Adipocyte (in vitro differentiated cells): ENCODE results near the gene RAPGEF5.

Source experiments
- DNase-seq: peaks from one replicate; pipeline ENCODE4 v3.0.0-alpha.2; 2015; ENCODE audit warnings: low read depth
- H3K27me3 ChIP-seq: replicated peaks from 2 replicates; pipeline ENCODE4 v1.7.0; 2013; ENCODE audit warnings: mild to moderate bottlenecking, low read length, moderate library complexity; ENCODE audit not compliant: control insufficient read depth, insufficient read depth
- H3K36me3 ChIP-seq: 2 replicates; pipeline ENCODE4 v1.7.0; 2013; ENCODE audit warnings: low read length, mild to moderate bottlenecking, moderate library complexity; ENCODE audit not compliant: control insufficient read depth, insufficient read depth, severe bottlenecking
- H3K4me1 ChIP-seq: 2 replicates; pipeline ENCODE4 v1.7.0; 2013; ENCODE audit warnings: mild to moderate bottlenecking, low read length, moderate library complexity; ENCODE audit not compliant: control insufficient read depth, insufficient read depth
- H3K4me3 ChIP-seq: 2 replicates; pipeline ENCODE4 v1.7.0; 2013; ENCODE audit warnings: mild to moderate bottlenecking, low read length, moderate library complexity
- H3K9ac ChIP-seq: 2 replicates; pipeline ENCODE4 v1.7.0; 2013; ENCODE audit warnings: mild to moderate bottlenecking, low read length, moderate library complexity
- H3K9me3 ChIP-seq: 2 replicates; pipeline ENCODE4 v1.7.0; 2013; ENCODE audit warnings: mild to moderate bottlenecking, low read length, moderate library complexity; ENCODE audit not compliant: control insufficient read depth

RAPGEF5 gene

GRCh38 chr7:22375359-22376048, 18.6 kb upstream of the RAPGEF5 start:
- H3K9me3 ChIP-seq, result no peaks in the 10 kb centered on the region

GRCh38 chr7:22373911-22374310, 17.0 kb upstream of the RAPGEF5 start:
- peaks cover 9% of the 10 kb centered on the region for H3K4me1 ChIP-seq
- DNase-seq, result no peak
- no peaks in the 10 kb centered on the region for H3K27me3 ChIP-seq

More at GRCh38 chr7:22375359-22376048, 18.6 kb upstream of the RAPGEF5 start:
- no peak overlapping the region for H3K4me3 ChIP-seq
- no peaks in the 10 kb centered on the region for H3K27me3 ChIP-seq
- H3K9ac ChIP-seq, result no peak overlapping the region
- DNase-seq, result peak; percentile 15
- H3K36me3 ChIP-seq, result no peaks in the 10 kb centered on the region
- H3K4me1 ChIP-seq, result peaks cover 9% of the 10 kb centered on the region

GRCh38 chr7:22373388-22373787, 16.4 kb upstream of the RAPGEF5 start:
- H3K9ac ChIP-seq, result no peak overlapping the region
- peaks cover 9% of the 10 kb centered on the region for H3K4me1 ChIP-seq
- H3K9me3 ChIP-seq, result no peaks in the 10 kb centered on the region
- no peak overlapping the region for H3K4me3 ChIP-seq
- no peak for DNase-seq
- H3K36me3 ChIP-seq, result no peaks in the 10 kb centered on the region
- no peaks in the 10 kb centered on the region for H3K27me3 ChIP-seq

More at GRCh38 chr7:22373911-22374310, 17.0 kb upstream of the RAPGEF5 start:
- Histone ChIP-seq H3K4me3 (no peak overlapping the region), H3K9me3 (no peaks in the 10 kb centered on the region), H3K36me3 (no peaks in the 10 kb centered on the region), H3K9ac (no peak overlapping the region)

- Histone ChIP-seq H3K27me3 (no peaks in the 10 kb centered on the region), H3K4me3 (no peak overlapping the region), H3K9me3 (no peaks in the 10 kb centered on the region), H3K36me3 (no peaks in the 10 kb centered on the region), H3K9ac (no peak overlapping the region), H3K4me1 (peaks cover 6% of the 10 kb centered on the region)
- DNase-seq, result no peak
These were observed 15.9 kb upstream of the RAPGEF5 start for GRCh38 chr7:22372863-22373262.

- Histone ChIP-seq H3K27me3 (no peaks in the 10 kb centered on the region), H3K9me3 (no peaks in the 10 kb centered on the region), H3K36me3 (no peaks in the 10 kb centered on the region), H3K9ac (no peak overlapping the region), H3K4me1 (no peaks in the 10 kb centered on the region), H3K4me3 (no peak overlapping the region)
- no peak for DNase-seq
These were observed 14.9 kb upstream of the RAPGEF5 start for GRCh38 chr7:22371878-22372277.

- no peaks in the 10 kb centered on the region for H3K4me1 ChIP-seq
- H3K27me3 ChIP-seq, result no peaks in the 10 kb centered on the region
- no peaks in the 10 kb centered on the region for H3K36me3 ChIP-seq
- no peak overlapping the region for H3K4me3 ChIP-seq
- H3K9ac ChIP-seq, result no peak overlapping the region
- no peak for DNase-seq
- H3K9me3 ChIP-seq, result no peaks in the 10 kb centered on the region
These were observed 7.9 kb upstream of the RAPGEF5 start for GRCh38 chr7:22364900-22365299.

- H3K4me1 ChIP-seq, result no peaks in the 10 kb centered on the region
- DNase-seq, result no peak
- H3K9ac ChIP-seq, result no peak overlapping the region
- H3K36me3 ChIP-seq, result no peaks in the 10 kb centered on the region
- H3K4me3 ChIP-seq, result no peak overlapping the region
- no peaks in the 10 kb centered on the region for H3K27me3 ChIP-seq
- no peaks in the 10 kb centered on the region for H3K9me3 ChIP-seq
These were observed 6.9 kb upstream of the RAPGEF5 start for GRCh38 chr7:22363756-22364422.

GRCh38 chr7:22361795-22362194, 4.8 kb upstream of the RAPGEF5 start:
- H3K27me3 ChIP-seq, result no peaks in the 10 kb centered on the region
- H3K36me3 ChIP-seq, result no peaks in the 10 kb centered on the region
- no peak overlapping the region for H3K4me3 ChIP-seq
- no peak overlapping the region for H3K9ac ChIP-seq
- DNase-seq, result no peak
- H3K4me1 ChIP-seq, result peaks cover 6% of the 10 kb centered on the region
- H3K9me3 ChIP-seq, result no peaks in the 10 kb centered on the region

GRCh38 chr7:22361320-22361719, 4.4 kb upstream of the RAPGEF5 start:
- Histone ChIP-seq H3K27me3 (no peaks in the 10 kb centered on the region), H3K9me3 (no peaks in the 10 kb centered on the region), H3K9ac (no peak overlapping the region), H3K36me3 (no peaks in the 10 kb centered on the region), H3K4me3 (no peak overlapping the region), H3K4me1 (peaks cover 6% of the 10 kb centered on the region)
- DNase-seq, result no peak

GRCh38 chr7:22358820-22359697, 2.1 kb upstream of the RAPGEF5 start:
- peaks cover 13% of the 10 kb centered on the region for H3K27me3 ChIP-seq
- DNase-seq, result no peak
- H3K9ac ChIP-seq, result no peak overlapping the region
- no peak overlapping the region for H3K4me3 ChIP-seq
- no peaks in the 10 kb centered on the region for H3K36me3 ChIP-seq
- H3K9me3 ChIP-seq, result peaks cover 7% of the 10 kb centered on the region
- peaks cover 6% of the 10 kb centered on the region for H3K4me1 ChIP-seq
